Activated CD4-positive, CD25-positive, alpha-beta regulatory T cell (primary cell): ENCODE measurements around the gene PATJ.

Source experiments
- DNase-seq, 4 experiments: peaks; one replicate each; lab custom pipeline; 2025; lab: John Stamatoyannopoulos, UW

The PATJ gene

GRCh38 chr1:62045574-62045973, 303.3 kb downstream of the PATJ start:
- no peak for DNase-seq

- no peak for DNase-seq
These were observed 304.6 kb downstream of the PATJ start for GRCh38 chr1:62046927-62047326.

DNA sequence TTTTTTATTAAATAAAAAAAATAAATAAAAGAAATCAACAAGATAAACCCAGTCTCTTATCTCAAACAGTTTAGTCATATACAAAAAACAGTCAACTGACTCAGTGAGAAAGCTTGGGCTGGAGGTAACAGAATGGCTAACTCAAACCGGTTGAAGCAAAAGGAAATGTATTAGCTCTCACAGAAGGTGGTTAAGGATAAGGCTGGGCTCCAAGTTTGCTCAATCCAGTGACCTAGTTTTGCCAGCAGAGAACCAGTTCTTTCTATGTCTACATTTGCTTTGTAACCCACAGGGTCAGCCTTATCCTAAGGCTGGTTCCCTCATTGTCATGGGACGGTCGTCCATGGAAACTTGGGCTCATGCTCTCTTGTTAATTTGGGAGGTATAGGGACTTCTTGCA, 307.9 kb downstream of the PATJ start:
- DNase-seq, result no peak

DNA sequence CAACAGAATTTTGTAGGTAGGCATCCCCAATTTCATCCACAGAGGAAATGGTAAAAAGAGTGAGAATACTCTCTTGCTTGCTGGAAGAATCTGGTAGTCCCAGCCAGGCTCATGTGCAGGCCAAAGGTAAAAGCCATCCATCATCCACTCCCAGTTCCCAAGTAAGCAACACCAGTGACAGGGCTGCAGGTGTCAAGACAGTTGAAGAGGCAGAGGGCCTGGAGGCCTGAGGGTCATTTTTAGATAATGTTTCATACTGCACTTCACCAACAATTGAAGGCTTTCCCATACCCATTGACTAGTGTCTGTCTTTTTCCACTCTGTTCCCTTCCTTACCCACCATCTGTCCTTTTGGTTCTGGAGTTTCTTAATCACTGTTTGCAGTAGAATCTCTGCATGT, 310.7 kb downstream of the PATJ start:
- no peak for DNase-seq

DNA sequence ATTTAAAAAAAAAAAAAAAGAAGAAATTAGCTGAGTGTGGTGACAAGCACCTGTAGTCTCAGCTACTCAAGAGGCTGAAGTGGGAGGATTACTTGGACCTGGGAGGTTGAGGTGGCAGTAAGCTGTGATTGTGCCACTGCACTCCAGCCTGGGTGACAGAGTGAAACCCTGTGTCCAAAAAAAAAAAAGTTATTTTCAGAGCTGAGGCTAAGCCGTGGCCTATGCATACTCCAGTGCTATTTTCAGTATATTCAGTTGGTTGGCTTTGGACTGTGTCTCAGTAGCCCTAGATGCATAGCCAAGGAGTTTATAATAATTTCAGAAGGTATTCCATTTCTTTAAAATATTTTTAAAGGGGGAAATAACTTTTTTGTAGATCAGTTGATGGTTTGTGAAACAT, 311.9 kb downstream of the PATJ start:
- no peak for DNase-seq

DNA sequence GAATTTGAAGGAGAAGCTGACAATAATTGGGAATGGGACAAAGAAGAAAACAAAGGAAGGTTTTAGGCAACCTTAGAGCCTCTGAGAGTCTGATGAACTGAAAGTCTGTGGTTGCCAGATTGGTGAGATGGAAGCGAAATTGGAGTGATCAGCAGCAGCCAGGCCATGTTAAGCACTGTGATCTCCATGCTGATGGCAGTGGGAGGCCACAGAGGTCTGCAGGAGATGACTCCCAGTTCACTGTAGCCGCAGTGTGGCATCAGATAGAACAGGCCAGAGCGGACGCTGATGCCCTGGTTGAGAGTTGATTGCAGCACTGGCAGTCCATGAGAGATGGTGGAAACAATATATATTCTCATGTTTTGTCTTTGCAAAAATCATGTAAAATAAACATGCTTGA, 314.9 kb downstream of the PATJ start:
- no peak for DNase-seq

DNA sequence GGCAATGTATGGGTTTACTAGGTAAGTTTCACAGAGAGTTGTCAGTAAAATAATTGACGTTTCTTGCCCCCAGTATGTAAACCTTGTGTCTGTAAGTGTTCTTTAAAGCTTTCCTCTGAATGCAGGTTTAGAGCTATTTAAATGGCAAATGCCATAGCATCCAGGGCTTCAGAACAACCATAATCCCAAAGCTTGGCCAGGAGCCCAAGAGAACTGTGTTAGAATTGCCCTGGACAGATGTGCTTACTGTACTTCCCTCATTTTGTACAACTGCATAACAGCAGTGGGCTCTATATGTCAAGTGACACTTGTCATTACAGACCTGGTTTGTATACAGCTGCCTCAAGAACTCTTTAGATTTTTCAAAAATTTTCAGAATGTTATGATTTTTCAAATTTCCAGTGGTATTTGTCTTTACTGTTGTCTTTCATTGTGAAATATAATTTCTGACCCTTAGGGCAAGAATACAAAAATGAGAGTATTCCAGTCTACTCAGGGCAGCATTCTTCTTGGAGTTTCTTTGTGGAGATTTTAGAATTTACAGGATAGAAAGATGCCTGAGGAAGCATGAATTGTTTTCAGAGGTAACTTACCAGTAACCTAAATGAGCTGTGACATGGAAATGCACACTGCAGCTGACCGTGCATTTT, 315.5 kb downstream of the PATJ start:
- DNase-seq, result no peak

DNA sequence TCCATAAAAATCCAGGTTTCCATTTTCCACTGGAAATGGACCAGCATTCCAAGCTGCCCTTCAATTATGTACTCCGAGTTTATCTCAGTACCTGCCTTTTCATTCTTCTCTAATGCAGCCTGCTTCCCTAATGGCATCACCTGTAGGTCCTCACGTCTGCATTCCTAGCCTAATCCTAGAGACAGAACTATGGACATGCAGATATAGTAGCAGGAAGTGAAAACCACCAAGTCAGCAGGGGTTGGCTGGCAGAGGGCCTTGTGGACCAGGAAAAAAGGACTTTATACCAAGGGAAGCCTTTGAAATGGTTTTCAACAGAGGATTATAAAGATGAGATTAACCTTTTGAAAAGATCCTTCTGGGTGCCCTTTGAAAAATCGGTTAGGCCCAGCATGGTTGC, 316.7 kb downstream of the PATJ start:
- DNase-seq, result no peak

- no peak for DNase-seq
These were observed 319.8 kb downstream of the PATJ start for GRCh38 chr1:62062087-62062486.

- no peak for DNase-seq
These were observed 322.6 kb downstream of the PATJ start for GRCh38 chr1:62064829-62065407.

GRCh38 chr1:62066713-62067112, 324.4 kb downstream of the PATJ start:
- no peak for DNase-seq

DNA sequence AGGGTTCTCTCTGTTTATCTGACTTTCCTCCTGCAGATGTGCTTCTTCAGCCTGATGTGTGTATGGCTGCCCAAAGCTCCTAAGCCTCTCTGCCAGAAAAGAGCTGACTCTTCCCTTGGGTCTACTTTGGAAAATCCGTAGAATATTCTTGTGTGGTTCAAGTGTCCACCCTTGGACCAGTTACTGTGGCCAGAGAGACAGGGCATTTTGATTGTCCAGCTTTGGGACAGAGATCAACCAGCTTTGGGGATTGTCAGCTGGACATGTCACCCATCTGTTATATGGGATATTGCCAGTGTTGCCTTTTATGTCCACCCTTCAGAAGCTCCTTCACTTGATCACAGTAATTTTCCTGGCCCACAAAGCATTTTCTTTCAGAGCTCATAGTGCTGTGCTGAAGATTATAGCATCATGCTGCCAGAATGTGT, 326.1 kb downstream of the PATJ start:
- no peak for DNase-seq

GRCh38 chr1:62068978-62069377, 326.7 kb downstream of the PATJ start:
- DNase-seq, result no peak

- DNase-seq, result no peak
These were observed 328.2 kb downstream of the PATJ start for GRCh38 chr1:62070384-62071011.

- no peak for DNase-seq
These were observed 329.4 kb downstream of the PATJ start for GRCh38 chr1:62071695-62072094.

DNA sequence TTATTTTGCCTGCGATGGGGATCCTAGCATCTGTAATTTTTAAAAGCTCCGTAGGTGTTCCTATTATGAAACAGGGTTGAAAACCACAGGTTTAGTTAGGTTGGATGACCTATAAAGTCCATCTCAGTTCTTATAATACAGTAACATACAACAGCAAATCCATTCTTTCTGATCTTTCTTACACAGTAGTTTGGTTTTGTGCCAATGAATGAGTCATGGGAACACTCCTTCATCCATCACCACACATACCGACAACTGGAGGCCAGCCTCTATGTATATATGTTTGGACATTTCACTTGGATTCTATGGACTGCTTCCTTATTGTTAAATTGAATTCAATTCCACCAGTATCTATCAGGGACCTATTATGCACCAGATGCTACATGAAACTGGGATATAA, 334.0 kb downstream of the PATJ start:
- DNase-seq, result no peak

DNA sequence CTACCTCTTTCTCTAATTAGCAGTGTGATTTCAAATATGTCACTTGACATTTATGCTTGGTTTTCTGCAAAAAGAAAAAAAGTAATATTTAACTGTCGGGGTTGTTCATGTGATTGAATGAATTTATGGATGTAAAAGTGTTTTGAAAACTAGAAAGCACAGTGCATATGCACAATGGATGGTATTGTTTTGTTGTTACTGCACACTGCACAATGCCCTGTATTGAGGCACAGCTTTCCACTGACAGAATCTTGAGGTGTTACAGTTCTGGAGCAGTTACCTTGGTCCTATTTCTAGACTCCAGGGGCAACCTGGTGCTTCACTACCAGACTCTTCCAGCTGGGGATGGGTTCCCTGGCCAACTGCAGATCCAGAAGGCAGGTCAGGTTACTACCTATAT, 335.5 kb downstream of the PATJ start:
- no peak for DNase-seq

- peak in 1 of 4 experiments; percentile 2 for DNase-seq
These were observed 340.4 kb downstream of the PATJ start for GRCh38 chr1:62082456-62083363.

DNA sequence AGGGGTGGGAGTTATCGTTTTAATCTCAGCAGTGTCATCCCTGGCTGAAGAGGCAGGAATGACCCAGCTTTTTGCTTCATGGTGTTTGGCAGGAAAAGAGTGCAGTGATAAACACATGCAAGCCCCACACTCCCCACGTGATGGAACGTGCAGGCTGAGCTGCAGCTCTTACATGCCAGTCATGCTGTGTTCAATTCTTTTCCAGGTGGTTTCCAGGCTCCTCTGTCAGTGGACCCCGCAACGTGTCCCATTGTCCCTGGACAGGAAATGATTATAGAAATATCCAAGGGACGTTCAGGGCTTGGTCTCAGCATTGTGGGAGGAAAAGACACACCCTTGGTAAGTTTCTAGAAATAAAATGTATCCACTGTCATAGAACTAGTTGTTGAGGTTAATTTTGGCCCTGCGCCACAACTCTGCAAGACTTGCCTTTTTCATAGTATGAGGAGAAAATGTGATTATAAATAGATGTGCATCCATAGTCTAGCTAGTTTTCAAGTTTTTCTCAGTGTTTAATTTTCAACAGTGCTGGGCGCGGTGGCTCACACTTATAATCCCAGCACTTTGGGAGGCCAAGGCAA, 342.1 kb downstream of the PATJ start:
- no peak for DNase-seq

DNA sequence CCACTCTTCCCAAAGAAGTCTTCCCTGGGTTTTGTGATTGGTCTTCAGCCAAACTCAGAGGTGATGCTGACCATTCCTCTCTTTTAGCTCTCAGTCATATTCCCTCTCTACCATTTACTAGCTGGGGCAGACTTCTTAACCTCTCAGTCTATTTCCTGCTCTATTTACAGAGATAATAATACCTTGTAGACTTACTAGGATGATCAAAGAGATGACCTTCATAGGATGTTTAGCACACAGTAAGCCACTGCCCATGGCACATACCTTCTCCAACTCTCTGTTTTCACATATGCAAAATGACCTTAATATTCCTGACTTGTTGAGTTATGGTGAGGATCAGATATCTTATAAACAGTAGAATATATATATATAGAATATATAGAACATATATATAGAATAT, 346.2 kb downstream of the PATJ start:
- no peak for DNase-seq

GRCh38 chr1:62089570-62089969, 347.3 kb downstream of the PATJ start:
- DNase-seq, result no peak

DNA sequence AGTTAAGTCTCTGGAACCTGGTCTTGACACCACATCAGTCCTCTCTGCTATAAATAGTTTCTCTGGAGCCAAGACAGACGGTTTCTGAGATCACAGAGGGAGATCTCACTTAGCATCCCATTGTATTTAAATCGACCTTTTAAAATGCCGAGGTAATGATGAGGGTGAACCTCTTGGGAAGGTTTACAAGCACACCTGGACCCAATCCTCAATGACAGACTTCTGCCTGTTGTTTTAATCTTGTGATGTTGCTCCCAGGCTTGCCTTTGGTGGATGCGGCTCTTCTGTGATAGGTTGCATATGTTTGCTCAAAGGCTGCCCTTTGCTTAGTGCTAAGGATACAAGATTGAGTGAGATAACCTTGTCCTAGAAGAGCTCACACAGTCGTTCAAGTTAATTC, 347.7 kb downstream of the PATJ start:
- DNase-seq, result no peak
